K562 (cell line): ENCODE results near the gene RHBDD1. TPM values are rescaled to one million over a fixed set of nuclear protein-coding genes. Genes with fewer than 3 reads are reported as not detected.

Experiments used
- ATF4 ChIP-seq: fragments of 450-650 bp; formaldehyde crosslinking; IDR thresholded peaks from 2 replicates; pipeline ENCODE4 v1.4.0; 2022; ENCODE audit warnings: mild to moderate bottlenecking, moderate library complexity
- MGA ChIP-seq: fragments of 450-650 bp; IDR thresholded peaks from 2 replicates; pipeline ENCODE4 v1.6.1; 2016; ENCODE audit warnings: mild to moderate bottlenecking, moderate library complexity
- ZNF253 ChIP-seq: fragments of 250-450 bp; sonication (Bioruptor Pico); conservative IDR thresholded peaks from 2 replicates; pipeline ENCODE4 v1.6.1; 2021; ENCODE audit warnings: mild to moderate bottlenecking
- polyA plus RNA-seq, 8 experiments: library from polyadenylated mRNA; depleted of rRNA in 4 of 8; stranded (reverse) in 5 of 8; unstranded in 3 of 8; fragments of >200 nt; fragmentation: Nextera tagmentation in 2 of 8; fragmentation: Illumina TruSeq in 1 of 8; extraction: Ambion mirVana in 2 of 8; extraction: Trizol in 1 of 8; gene quantifications; 2 replicates each; pipeline versions ENCODE4 v1.2.1 to v1.2.3, GENCODE V29; 2011 to 2014; ENCODE audit warnings: inconsistent platforms in 1 of 8, missing spikeins in 1 of 8
- total RNA-seq, 7 experiments: library from RNA; depleted of rRNA in 6 of 7; stranded (reverse); fragments of >200 nt in 6 of 7; fragmentation: Illumina TruSeq in 2 of 7; extraction: Trizol in 2 of 7; gene quantifications; 2 replicates each; pipeline versions ENCODE4 v1.2.1 to v1.2.3, GENCODE V29; 2011 to 2021; ENCODE audit warnings: low replicate concordance in 1 of 7

Gene RHBDD1
- total and polyA plus RNA-seq, 9 of the 15 experiments (the other 6 are each of a cell fraction or from before 2014, with no cell fraction given): 4.8 to 34.8 (median 15.6) TPM

GRCh38 chr2:226953826-226954225 is 118.0 kb downstream of the RHBDD1 start (continued):
- TF ChIP-seq MGA (no peak), ATF4 (CRISPR knock-in tag) (no peak), ZNF253 (no peak)
